Ascending aorta (tissue), 2 donors: ENCODE data around the gene TRAF3. TPM values are rescaled to one million over a fixed set of nuclear protein-coding genes. Genes with fewer than 3 reads are reported as not detected.
"Not testable (repeated sequence)": the region's sequence is repeated elsewhere in the genome, so short reads cannot be mapped to it uniquely, and the experiment has no call there.

Source experiments
- DNase-seq, 2 donors: peaks; one replicate each; pipeline ENCODE4 v3.0.0-alpha.2; 2019; ENCODE audit warnings: low spot score in 2 of 2
- H3K27ac ChIP-seq, 2 donors: fragments of 200-600 bp; sonication (generic); one replicate each; pipeline ENCODE4 v1.5.1; 2016 to 2017; ENCODE audit warnings: mild to moderate bottlenecking in 1 of 2
- H3K27me3 ChIP-seq: fragments of 200-600 bp; sonication (generic); one replicate; pipeline ENCODE4 v1.5.1; 2017
- H3K36me3 ChIP-seq, 2 donors: fragments of 200-600 bp; sonication (generic); one replicate each; pipeline ENCODE4 v1.5.1; 2016
- H3K4me1 ChIP-seq, 2 donors: fragments of 200-600 bp; sonication (generic); one replicate each; pipeline ENCODE4 v1.5.1; 2016 to 2017; ENCODE audit warnings: mild to moderate bottlenecking in 1 of 2
- H3K4me3 ChIP-seq, 2 donors: fragments of 200-600 bp; sonication (generic); one replicate each; pipeline ENCODE4 v1.5.1; 2016 to 2017; ENCODE audit warnings: mild to moderate bottlenecking in 1 of 2
- H3K9me3 ChIP-seq, 2 donors: fragments of 200-600 bp; sonication (generic); one replicate each; pipeline ENCODE4 v1.5.1; 2016
- CTCF ChIP-seq, 3 experiments: fragments of 200-600 bp in 2 of 3; fragments of 450-650 bp in 1 of 3; sonication (generic) in 2 of 3; IDR thresholded peaks; one replicate each; pipeline ENCODE4 v1.5.1; 2016 to 2019; ENCODE audit warnings: antibody characterized with exemption in 3 of 3, mild to moderate bottlenecking in 1 of 3, moderate library complexity in 1 of 3
- intact Hi-C: fragments of 100-400 bp; cut with DNase I; formaldehyde crosslinking; loops from one replicate; pipeline ENCODE4 v1.15.1; 2023
- total RNA-seq: library from RNA; depleted of rRNA; stranded (reverse); fragments of >200 nt; gene quantifications from one replicate; pipeline ENCODE4 v1.1.0, GENCODE V29; 2016

TRAF3 gene
- total RNA-seq, 1 donor from 2014 or later, result 12.2 TPM

- peak in 1 of 2 donors; percentile 34 for DNase-seq
- H3K36me3 ChIP-seq, result peaks cover 2 to 24% of the 10 kb centered on the region in 2 donors
Measured at GRCh38 chr14:102872020-102872419, 94.8 kb downstream of the TRAF3 start.

GRCh38 chr14:102873131-102873530 lies 95.9 kb downstream of the TRAF3 start:
- intact Hi-C loops, result no loop called here
- no peak for DNase-seq
- no peak for TF ChIP-seq CTCF (IDR thresholded peaks at IDR 0.05)
- no peak overlapping the region for H3K27ac ChIP-seq
- H3K9me3 ChIP-seq, result no peaks in the 10 kb centered on the region
- peaks cover 3 to 30% of the 10 kb centered on the region in 2 donors for H3K36me3 ChIP-seq
- no peaks in the 10 kb centered on the region for H3K27me3 ChIP-seq
- no peaks in the 10 kb centered on the region for H3K4me1 ChIP-seq
- no peak overlapping the region for H3K4me3 ChIP-seq

More at GRCh38 chr14:102872020-102872419, 94.8 kb downstream of the TRAF3 start:
- H3K27me3 ChIP-seq, result no peaks in the 10 kb centered on the region
- H3K4me1 ChIP-seq, result no peaks in the 10 kb centered on the region
- TF ChIP-seq CTCF (IDR thresholded peaks at IDR 0.05), result no peak
- H3K9me3 ChIP-seq, result no peaks in the 10 kb centered on the region
- no peak overlapping the region for H3K27ac ChIP-seq
- intact Hi-C loops, result no loop called here
- H3K4me3 ChIP-seq, result no peak overlapping the region

GRCh38 chr14:102873546-102874061 lies 96.4 kb downstream of the TRAF3 start:
- no peak overlapping the region for H3K4me3 ChIP-seq
- no peak overlapping the region for H3K27ac ChIP-seq
- TF ChIP-seq CTCF (IDR thresholded peaks at IDR 0.05), result no peak
- no peaks in the 10 kb centered on the region for H3K27me3 ChIP-seq
- intact Hi-C loops, result no loop called here
- peaks cover 3 to 30% of the 10 kb centered on the region in 2 donors for H3K36me3 ChIP-seq
- DNase-seq, result no peak
- H3K9me3 ChIP-seq, result no peaks in the 10 kb centered on the region
- H3K4me1 ChIP-seq, result no peaks in the 10 kb centered on the region

GRCh38 chr14:102875652-102876051 lies 98.4 kb downstream of the TRAF3 start:
- H3K36me3 ChIP-seq, result peaks cover 3 to 30% of the 10 kb centered on the region in 2 donors
- H3K27ac ChIP-seq, result no peak overlapping the region
- no peaks in the 10 kb centered on the region for H3K4me1 ChIP-seq
- no peaks in the 10 kb centered on the region for H3K9me3 ChIP-seq
- intact Hi-C loops, result no loop called here
- H3K4me3 ChIP-seq, result no peak overlapping the region
- no peak for DNase-seq
- H3K27me3 ChIP-seq, result no peaks in the 10 kb centered on the region
- TF ChIP-seq CTCF (IDR thresholded peaks at IDR 0.05), result no peak

GRCh38 chr14:102877511-102877910 lies 100.3 kb downstream of the TRAF3 start:
- H3K27me3 ChIP-seq, H3K4me3 ChIP-seq, H3K4me1 ChIP-seq, intact Hi-C loops, H3K9me3 ChIP-seq, H3K27ac ChIP-seq: not testable (repeated sequence)
- H3K36me3 ChIP-seq, result peaks cover 3 to 25% of the 10 kb centered on the region in 2 donors
- DNase-seq, result peak in 1 of 2 donors; percentile 0

GRCh38 chr14:102878174-102878969 lies 101.1 kb downstream of the TRAF3 start:
- Histone ChIP-seq H3K36me3 (peaks cover 3 to 22% of the 10 kb centered on the region in 2 donors), H3K9me3 (no peaks in the 10 kb centered on the region), H3K27ac (no peak overlapping the region), H3K4me1 (no peaks in the 10 kb centered on the region), H3K4me3 (no peak overlapping the region), H3K27me3 (no peaks in the 10 kb centered on the region)
- no peak for TF ChIP-seq CTCF (IDR thresholded peaks at IDR 0.05)
- no peak for DNase-seq
- intact Hi-C loops, result no loop called here
